Activated gamma-delta T cell treated with Interleukin-2 at 50 U/mL for 16 hours (primary cell): ENCODE results near the gene PSMC3IP.
"Not testable (repeated sequence)": the region's sequence is repeated elsewhere in the genome, so short reads cannot be mapped to it uniquely, and the experiment has no call there.

Experiments used
- DNase-seq: peaks from one replicate; pipeline ENCODE4 v3.0.0-alpha.2; 2020

The PSMC3IP gene

GRCh38 chr17:42559075-42559474 lies 18.5 kb downstream of the PSMC3IP start:
- no peak for DNase-seq

GRCh38 chr17:42555961-42556617 lies 21.4 kb downstream of the PSMC3IP start:
- not testable (repeated sequence) for DNase-seq

GRCh38 chr17:42555122-42555622 lies 22.4 kb downstream of the PSMC3IP start:
- no peak for DNase-seq

- peak; percentile 72 for DNase-seq
Measured at GRCh38 chr17:42554250-42555121, 23.0 kb downstream of the PSMC3IP start.

GRCh38 chr17:42553866-42554249 lies 23.7 kb downstream of the PSMC3IP start:
- DNase-seq: no peak

GRCh38 chr17:42553161-42553818 lies 24.2 kb downstream of the PSMC3IP start:
- DNase-seq: no peak

- DNase-seq: not testable (repeated sequence)
Measured at GRCh38 chr17:42552736-42553135, 24.8 kb downstream of the PSMC3IP start, which contains the start of gene HSD17B1. Gene HSD17B1 (plus strand): TSS chr17:42552923. CDS start chr17:42552934, 11 bp downstream.

GRCh38 chr17:42548993-42549755 lies 28.4 kb downstream of the PSMC3IP start:
- DNase-seq: no peak

GRCh38 chr17:42548070-42548837 lies 29.3 kb downstream of the PSMC3IP start:
- DNase-seq: peak; percentile 81

- DNase-seq: no peak
Measured at GRCh38 chr17:42547698-42548069, 29.8 kb downstream of the PSMC3IP start.

GRCh38 chr17:42547001-42547461 lies 30.5 kb downstream of the PSMC3IP start:
- DNase-seq: no peak

- DNase-seq: not testable (repeated sequence)
Measured at GRCh38 chr17:42545755-42546505, 31.6 kb downstream of the PSMC3IP start.

GRCh38 chr17:42544874-42545283 lies 32.6 kb downstream of the PSMC3IP start:
- no peak for DNase-seq

- DNase-seq: no peak
Measured at GRCh38 chr17:42543190-42544079, 34.1 kb downstream of the PSMC3IP start.

- DNase-seq: no peak
Measured at GRCh38 chr17:42541041-42541833, 36.3 kb downstream of the PSMC3IP start.

- not testable (repeated sequence) for DNase-seq
Measured at GRCh38 chr17:42540558-42540957, 37.0 kb downstream of the PSMC3IP start.

GRCh38 chr17:42538482-42538881 lies 39.0 kb downstream of the PSMC3IP start:
- DNase-seq: no peak

- DNase-seq: no peak
Measured at GRCh38 chr17:42537826-42538451, 39.6 kb downstream of the PSMC3IP start.
